ENCODE measurements around the gene PPP1R18. TPM values are rescaled to one million over a fixed set of nuclear protein-coding genes. Genes with fewer than 3 reads are reported as not detected.

PPP1R18 gene
- total and polyA plus RNA-seq, 9 of the 15 experiments (the other 6 are each of a cell fraction or from before 2014, with no cell fraction given), result 12.0 to 99.2 (median 42.6) TPM

GRCh38 chr6:30719791-30720737, 33.6 kb upstream of the PPP1R18 start, which contains the start of gene TUBB (continued):
- TF ChIP-seq CEBPG (CRISPR knock-in tag; IDR thresholded peaks at IDR 0.05) (peak; percentile 86), CEBPG (tag; conservative IDR thresholded peaks at IDR 0.05 in 1 of 2, IDR thresholded peaks at IDR 0.05 in 1 of 2) (peak; percentile 82 to 87), GTF3C2 (IDR thresholded peaks at IDR 0.05; ENCODE audit: borderline replicate concordance, extremely low read depth, insufficient read length) (no peak), JUNB (CRISPR knock-in tag; conservative IDR thresholded peaks at IDR 0.05) (no peak), E2F1 (CRISPR knock-in tag; IDR thresholded peaks at IDR 0.05) (no peak; the same call in none of the 2 replicates), MTA3 (IDR thresholded peaks at IDR 0.05; ENCODE audit: borderline replicate concordance) (peak; percentile 64), CTBP1 (IDR thresholded peaks at IDR 0.05; ENCODE audit: borderline replicate concordance) (peak; percentile 61; the same call in 1 of the 2 replicates), HCFC1 (IDR thresholded peaks at IDR 0.05; ENCODE audit: low read depth, low read length) (peak; percentile 92), ATF1 (CRISPR knock-in tag; IDR thresholded peaks at IDR 0.05) (no peak), ATF1 (tag; IDR thresholded peaks at IDR 0.05) (peak; percentile 89), CREB1 (IDR thresholded peaks at IDR 0.05) (peak; percentile 62; the same call in 1 of the 2 replicates), CREB1 (CRISPR knock-in tag; IDR thresholded peaks at IDR 0.05) (peak; percentile 79), RCOR1 (IDR thresholded peaks at IDR 0.05; ENCODE audit: borderline replicate concordance in 1 of 2, low read depth in 2 of 2, low read length in 2 of 2) (peak; percentile 40 to 48; a peak in 1 of 4 replicates), SIN3A (IDR thresholded peaks at IDR 0.05; ENCODE audit: borderline replicate concordance in 2 of 2, control insufficient read depth in 1 of 2, low read depth in 2 of 2, low read length in 2 of 2) (peak; percentile 75 to 95; a peak in 2 of 4 replicates), HDGF (IDR thresholded peaks at IDR 0.05) (0 out of 2 replicates have a peak, but pooled peaks have one; percentile 14), PHF8 (IDR thresholded peaks at IDR 0.05; ENCODE audit: borderline replicate concordance, low read length) (peak; percentile 53), TAF7 (tag; IDR thresholded peaks at IDR 0.05) (peak; percentile 94), GTF2E2 (tag; IDR thresholded peaks at IDR 0.05) (peak; percentile 69; the same call in 1 of the 2 replicates)
- TF ChIP-seq, protein P1, sequence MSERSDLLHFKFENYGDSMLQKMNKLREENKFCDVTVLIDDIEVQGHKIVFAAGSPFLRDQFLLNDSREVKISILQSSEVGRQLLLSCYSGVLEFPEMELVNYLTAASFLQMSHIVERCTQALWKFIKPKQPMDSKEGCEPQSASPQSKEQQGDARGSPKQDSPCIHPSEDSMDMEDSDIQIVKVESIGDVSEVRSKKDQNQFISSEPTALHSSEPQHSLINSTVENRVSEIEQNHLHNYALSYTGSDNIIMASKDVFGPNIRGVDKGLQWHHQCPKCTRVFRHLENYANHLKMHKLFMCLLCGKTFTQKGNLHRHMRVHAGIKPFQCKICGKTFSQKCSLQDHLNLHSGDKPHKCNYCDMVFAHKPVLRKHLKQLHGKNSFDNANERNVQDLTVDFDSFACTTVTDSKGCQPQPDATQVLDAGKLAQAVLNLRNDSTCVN (CRISPR knock-in tag; IDR thresholded peaks at IDR 0.05), result peak; percentile 30; the same call in 1 of the 2 replicates
